Measurements from ENCODE around the gene ABHD5. TPM values are rescaled to one million over a fixed set of nuclear protein-coding genes. Genes with fewer than 3 reads are reported as not detected.

Gene ABHD5
- total RNA-seq, 4 donors from 2014 or later = 18.6 to 43.7 (median 33.7) TPM

GRCh38 chr3:43723121-43723734 is 32.5 kb downstream of the ABHD5 start:
- peaks cover 0 to 24% of the 10 kb centered on the region in 2 donors for H3K36me3 ChIP-seq
- H3K27me3 ChIP-seq = no peaks in the 10 kb centered on the region
- H3K4me3 ChIP-seq = no peak overlapping the region
- no peaks in the 10 kb centered on the region for H3K4me1 ChIP-seq
- TF ChIP-seq CTCF (IDR thresholded peaks at IDR 0.05 in 4 of 5, conservative IDR thresholded peaks at IDR 0.05 in 1 of 5) = no peak
- TF ChIP-seq POLR2A (IDR thresholded peaks at IDR 0.05) = no peak
- DNase-seq (no peak), ATAC-seq (no peak)
- in situ Hi-C loops (cut with MboI; ENCODE audit: low sequenced_read_pairs in 4 of 4) (no loop called here), intact Hi-C loops (cut with DNase I; ENCODE audit: low total_unique reads) (no loop called here)
- no peaks in the 10 kb centered on the region for H3K9me3 ChIP-seq
- no peak overlapping the region for H3K27ac ChIP-seq

GRCh38 chr3:43726521-43726920 is 35.8 kb downstream of the ABHD5 start:
- Histone ChIP-seq H3K9me3 (no peaks in the 10 kb centered on the region), H3K27ac (no peak overlapping the region), H3K27me3 (no peaks in the 10 kb centered on the region), H3K4me3 (no peak overlapping the region), H3K36me3 (no peaks in the 10 kb centered on the region), H3K4me1 (no peaks in the 10 kb centered on the region)
- no peak for TF ChIP-seq POLR2A (IDR thresholded peaks at IDR 0.05)
- TF ChIP-seq CTCF (IDR thresholded peaks at IDR 0.05 in 4 of 5, conservative IDR thresholded peaks at IDR 0.05 in 1 of 5) = no peak
- intact Hi-C loops (cut with DNase I; ENCODE audit: low total_unique reads) (no loop called here), in situ Hi-C loops (cut with MboI; ENCODE audit: low sequenced_read_pairs in 4 of 4) (no loop called here)
- DNase-seq (no peak), ATAC-seq (no peak)

GRCh38 chr3:43727930-43728329 is 37.2 kb downstream of the ABHD5 start:
- in situ Hi-C loops (cut with MboI; ENCODE audit: low sequenced_read_pairs in 4 of 4) (no loop called here), intact Hi-C loops (cut with DNase I; ENCODE audit: low total_unique reads) (no loop called here)
- H3K4me3 ChIP-seq = no peak overlapping the region
- no peak for ATAC-seq
- H3K9me3 ChIP-seq = no peaks in the 10 kb centered on the region
- H3K36me3 ChIP-seq = no peaks in the 10 kb centered on the region
- no peak for TF ChIP-seq POLR2A (IDR thresholded peaks at IDR 0.05)
- TF ChIP-seq CTCF (IDR thresholded peaks at IDR 0.05 in 4 of 5, conservative IDR thresholded peaks at IDR 0.05 in 1 of 5) = no peak
- H3K4me1 ChIP-seq = no peaks in the 10 kb centered on the region
- no peak overlapping the region for H3K27ac ChIP-seq
- DNase-seq = no peak
- no peaks in the 10 kb centered on the region for H3K27me3 ChIP-seq

- no peaks in the 10 kb centered on the region for H3K27me3 ChIP-seq
- TF ChIP-seq CTCF (IDR thresholded peaks at IDR 0.05 in 4 of 5, conservative IDR thresholded peaks at IDR 0.05 in 1 of 5) (no peak), POLR2A (IDR thresholded peaks at IDR 0.05) (no peak)
- no peak for DNase-seq
- no peak overlapping the region for H3K27ac ChIP-seq
- H3K36me3 ChIP-seq = no peaks in the 10 kb centered on the region
- H3K9me3 ChIP-seq = no peaks in the 10 kb centered on the region
- H3K4me3 ChIP-seq = no peak overlapping the region
- H3K4me1 ChIP-seq = peaks cover 2 to 4% of the 10 kb centered on the region in 2 donors
- no peak for ATAC-seq
- in situ Hi-C loops (cut with MboI; ENCODE audit: low sequenced_read_pairs in 4 of 4) (no loop called here), intact Hi-C loops (cut with DNase I; ENCODE audit: low total_unique reads) (no loop called here)
These were observed 37.7 kb downstream of the ABHD5 start for GRCh38 chr3:43728476-43728875.

- TF ChIP-seq POLR2A (IDR thresholded peaks at IDR 0.05) = no peak
- no peak for TF ChIP-seq CTCF (IDR thresholded peaks at IDR 0.05 in 4 of 5, conservative IDR thresholded peaks at IDR 0.05 in 1 of 5)
- Histone ChIP-seq H3K27ac (no peak overlapping the region), H3K9me3 (no peaks in the 10 kb centered on the region), H3K27me3 (no peaks in the 10 kb centered on the region), H3K4me1 (peaks cover 3 to 6% of the 10 kb centered on the region in 2 donors), H3K4me3 (no peak overlapping the region), H3K36me3 (no peaks in the 10 kb centered on the region)
- intact Hi-C loops (cut with DNase I; ENCODE audit: low total_unique reads) (no loop called here), in situ Hi-C loops (cut with MboI; ENCODE audit: low sequenced_read_pairs in 4 of 4) (no loop called here)
- ATAC-seq (no peak), DNase-seq (no peak)
These were observed 38.2 kb downstream of the ABHD5 start for GRCh38 chr3:43728947-43729346.
